SK-N-SH (cell line): ENCODE data around the gene VGLL4. TPM values are rescaled to one million over a fixed set of nuclear protein-coding genes. Genes with fewer than 3 reads are reported as not detected.

Source experiments
- CTCF ChIA-PET: fragments of 300-600, 350-600 bp; formaldehyde crosslinking; extraction: SDS; loops from one replicate; lab custom pipeline; 2021; lab: Yijun Ruan, JAX
- POLR2A ChIA-PET: fragments of 350-600 bp; sonication (Branson Sonifier 250); formaldehyde crosslinking; extraction: SDS; loops from one replicate; lab custom pipeline; 2020; ENCODE audit warnings: antibody characterized with exemption, inconsistent platforms; lab: Yijun Ruan, JAX
- DNase-seq: peaks from one replicate; pipeline ENCODE4 v3.0.0; 2012
- H2AFZ ChIP-seq: fragments of 200-600 bp; sonication (generic); 2 replicates; pipeline ENCODE4 v1.8.1; 2016; ENCODE audit warnings: antibody characterized with exemption, mild to moderate bottlenecking, low read depth
- H3F3A ChIP-seq: fragments of 200-600 bp; sonication (generic); replicated peaks from 2 replicates; pipeline ENCODE3; 2016; ENCODE audit warnings: antibody characterized with exemption, mild to moderate bottlenecking; ENCODE audit not compliant: insufficient read depth
- H3K27ac ChIP-seq, 2 experiments: fragments of 200-500 bp in 1 of 2; fragments of 200-600 bp in 1 of 2; sonication (Bioruptor generic) in 1 of 2; sonication (generic), shearing (Covaris generic) in 1 of 2; 2 replicates each; pipeline versions ENCODE4 v1.5.1 to v1.6.1; 2014 to 2016; ENCODE audit warnings: low read depth in 2 of 2, inconsistent platforms in 1 of 2, low read length in 1 of 2, mild to moderate bottlenecking in 1 of 2, mixed read lengths in 1 of 2
- H3K27me3 ChIP-seq: fragments of 200-600 bp; sonication (generic), shearing (Covaris generic); 2 replicates; pipeline ENCODE4 v1.6.1; 2016; ENCODE audit warnings: mixed run types; ENCODE audit not compliant: insufficient read depth
- H3K36me3 ChIP-seq, 2 experiments: fragments of 200-500 bp in 1 of 2; fragments of 200-600 bp in 1 of 2; sonication (Bioruptor generic) in 1 of 2; sonication (generic) in 1 of 2; replicated peaks in 1 of 2; 2 replicates each; pipeline versions ENCODE3 to v1.5.1; 2014 to 2016; ENCODE audit warnings: low read length in 1 of 2, mild to moderate bottlenecking in 1 of 2; ENCODE audit not compliant: insufficient read depth in 2 of 2, control insufficient read depth in 1 of 2
- H3K4me1 ChIP-seq, 2 experiments: fragments of 200-500 bp in 1 of 2; fragments of 200-600 bp in 1 of 2; sonication (Bioruptor generic) in 1 of 2; sonication (generic), shearing (Covaris generic) in 1 of 2; 2 replicates each; pipeline versions ENCODE4 v1.5.1 to v1.6.1; 2014 to 2016; ENCODE audit warnings: low read depth in 1 of 2, low read length in 1 of 2, mixed run types in 1 of 2; ENCODE audit not compliant: insufficient read depth in 2 of 2, control insufficient read depth in 1 of 2
- H3K4me2 ChIP-seq: fragments of 200-600 bp; sonication (generic), shearing (Covaris generic); 2 replicates; pipeline ENCODE4 v1.6.1; 2017; ENCODE audit warnings: mixed run types
- H3K4me3 ChIP-seq, 2 experiments: fragments of 200-500 bp in 1 of 2; fragments of 200-600 bp in 1 of 2; sonication (Bioruptor generic) in 1 of 2; sonication (generic), shearing (Covaris generic) in 1 of 2; 2 replicates each; pipeline versions ENCODE4 v1.5.1 to v1.8.1; 2014 to 2016; ENCODE audit warnings: low read depth in 2 of 2, inconsistent platforms in 1 of 2, low read length in 1 of 2, mild to moderate bottlenecking in 1 of 2, mixed read lengths in 1 of 2, moderate library complexity in 1 of 2
- H3K79me2 ChIP-seq: fragments of 200-600 bp; sonication (generic); 2 replicates; pipeline ENCODE4 v1.8.1; 2017; ENCODE audit warnings: mild to moderate bottlenecking; ENCODE audit not compliant: insufficient read depth
- H3K9ac ChIP-seq: fragments of 200-600 bp; sonication (generic); 2 replicates; pipeline ENCODE4 v1.6.1; 2017; ENCODE audit warnings: mixed run types
- H3K9me2 ChIP-seq: fragments of 200-600 bp; sonication (generic); 2 replicates; pipeline ENCODE4 v1.6.1; 2017; ENCODE audit warnings: mixed run types
- H3K9me3 ChIP-seq: fragments of 200-600 bp; sonication (generic); 2 replicates; pipeline ENCODE4 v1.6.1; 2017; ENCODE audit warnings: mixed run types, mild to moderate bottlenecking, moderate library complexity
- H4K20me1 ChIP-seq: fragments of 200-600 bp; sonication (generic); 2 replicates; pipeline ENCODE4 v1.6.1; 2017; ENCODE audit warnings: mild to moderate bottlenecking, mixed run types; ENCODE audit not compliant: insufficient read depth
- CHD2 ChIP-seq: fragments of 150-350 bp; IDR thresholded peaks from 2 replicates; pipeline ENCODE4 v1.6.1; 2018; ENCODE audit warnings: low read length; ENCODE audit not compliant: partially characterized antibody
- ELF1 ChIP-seq: IDR thresholded peaks from 2 replicates; pipeline ENCODE4 v1.4.0; 2012
- EZH2phosphoT487 ChIP-seq: fragments of 200-600 bp; sonication (generic); IDR thresholded peaks from 2 replicates; pipeline ENCODE4 v1.6.1; 2017; ENCODE audit warnings: low read depth, mixed run types, mild to moderate bottlenecking, antibody characterized with exemption, moderate library complexity, borderline replicate concordance
- FOXJ3 ChIP-seq: sonication (generic); formaldehyde crosslinking; IDR thresholded peaks from 2 replicates; pipeline ENCODE4 v1.5.1; 2020; ENCODE audit warnings: mild to moderate bottlenecking, missing genetic modification reagents
- GABPA ChIP-seq: IDR thresholded peaks from 2 replicates; pipeline ENCODE4 v1.4.0; 2012; ENCODE audit warnings: low read depth, mild to moderate bottlenecking
- GATA2 ChIP-seq: sonication (generic); formaldehyde crosslinking; IDR thresholded peaks from 2 replicates; pipeline ENCODE4 v1.5.0; 2020; ENCODE audit warnings: mild to moderate bottlenecking, missing genetic modification reagents
- MXI1 ChIP-seq: IDR thresholded peaks from 2 replicates; pipeline ENCODE4 v1.6.1; 2012; ENCODE audit warnings: mild to moderate bottlenecking, low read depth, low read length, improper control_type of control experiment
- RCOR1 ChIP-seq: fragments of 150-350 bp; IDR thresholded peaks from 2 replicates; pipeline ENCODE4 v1.6.1; 2017; ENCODE audit warnings: antibody characterized with exemption, low read length
- RXRA ChIP-seq: IDR thresholded peaks from 2 replicates; pipeline ENCODE4 v1.4.0; 2012; ENCODE audit warnings: low read depth, mild to moderate bottlenecking, borderline replicate concordance
- TAF1 ChIP-seq: IDR thresholded peaks from 2 replicates; pipeline ENCODE4 v1.6.1; 2012; ENCODE audit warnings: low read depth, mild to moderate bottlenecking, low read length, moderate library complexity, borderline replicate concordance
- TCF12 ChIP-seq: IDR thresholded peaks from 2 replicates; pipeline ENCODE4 v1.4.0; 2012
- YY1 ChIP-seq: IDR thresholded peaks from 2 replicates; pipeline ENCODE4 v1.4.0; 2012; ENCODE audit warnings: low read depth, mild to moderate bottlenecking
- WGBS: methylation state at CpG from one replicate; pipeline ENCODE4 v1.1.6; 2017; ENCODE audit warnings: low lambda C conversion rate; 5-methylcytosine and 5-hydroxymethylcytosine counted together
- polyA plus RNA-seq, 3 experiments: library from polyadenylated mRNA; depleted of rRNA; stranded (reverse); fragments of >200 nt; gene quantifications; 2 replicates each; pipeline ENCODE4 v1.2.3, GENCODE V29; 2012
- TF ChIP-seq, protein P1 (sequence below): IDR thresholded peaks from 2 replicates; pipeline ENCODE4 v1.4.0; 2012; ENCODE audit warnings: low read depth, borderline replicate concordance
- TF ChIP-seq, protein P2 (sequence below): fragments of 150-350 bp; IDR thresholded peaks from 2 replicates; pipeline ENCODE4 v1.6.1; 2016; ENCODE audit warnings: mild to moderate bottlenecking, low read depth, low read length
- TF ChIP-seq, protein P3 (sequence below): IDR thresholded peaks from 2 replicates; pipeline ENCODE4 v1.4.0; 2012; ENCODE audit warnings: low read depth

VGLL4 gene
- polyA plus RNA-seq, 1 of the 3 experiments (the other 2 are of a cell fraction), result 48.9 TPM

DNA sequence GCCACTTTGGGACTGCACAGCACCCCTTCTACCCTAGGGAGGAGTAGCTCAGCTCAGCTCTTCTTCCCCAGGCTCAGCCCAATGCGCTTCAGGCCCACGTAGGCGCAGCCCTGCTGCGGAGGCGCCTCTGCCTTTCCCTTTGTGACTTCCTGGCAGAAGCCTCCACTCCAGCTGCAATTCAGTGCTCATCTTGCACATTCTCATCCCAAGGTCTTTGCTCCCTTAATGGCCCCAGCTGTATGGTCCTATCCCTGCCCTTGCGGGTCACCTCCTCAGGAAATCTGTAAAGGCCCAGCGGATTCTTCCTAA is 109.0 kb downstream of the VGLL4 start:
- Histone ChIP-seq H3K79me2 (no peaks in the 10 kb centered on the region), H4K20me1 (no peaks in the 10 kb centered on the region), H3K4me2 (no peak overlapping the region), H3K9me2 (no peaks in the 10 kb centered on the region), H3K4me1 (peaks cover 15 to 21% of the 10 kb centered on the region in 2 experiments; a peak in 3 of 4 replicates), H3K27ac (no peak overlapping the region), H3K9me3 (no peaks in the 10 kb centered on the region), H3K9ac (no peak overlapping the region)
- ChIA-PET POLR2A (no interaction called here), CTCF (interaction anchor here (0.9 kb wide), 1 partner anchor 15 kb away, joined by 3 read pairs; no protein-coding TSS in a partner anchor)
- TF ChIP-seq GABPA (no peak), GATA2 (CRISPR knock-in tag) (no peak), TAF1 (no peak), RXRA (no peak), EZH2phosphoT487 (no peak), RCOR1 (no peak), YY1 (no peak), ELF1 (no peak), CHD2 (no peak)
- TF ChIP-seq, protein P1, sequence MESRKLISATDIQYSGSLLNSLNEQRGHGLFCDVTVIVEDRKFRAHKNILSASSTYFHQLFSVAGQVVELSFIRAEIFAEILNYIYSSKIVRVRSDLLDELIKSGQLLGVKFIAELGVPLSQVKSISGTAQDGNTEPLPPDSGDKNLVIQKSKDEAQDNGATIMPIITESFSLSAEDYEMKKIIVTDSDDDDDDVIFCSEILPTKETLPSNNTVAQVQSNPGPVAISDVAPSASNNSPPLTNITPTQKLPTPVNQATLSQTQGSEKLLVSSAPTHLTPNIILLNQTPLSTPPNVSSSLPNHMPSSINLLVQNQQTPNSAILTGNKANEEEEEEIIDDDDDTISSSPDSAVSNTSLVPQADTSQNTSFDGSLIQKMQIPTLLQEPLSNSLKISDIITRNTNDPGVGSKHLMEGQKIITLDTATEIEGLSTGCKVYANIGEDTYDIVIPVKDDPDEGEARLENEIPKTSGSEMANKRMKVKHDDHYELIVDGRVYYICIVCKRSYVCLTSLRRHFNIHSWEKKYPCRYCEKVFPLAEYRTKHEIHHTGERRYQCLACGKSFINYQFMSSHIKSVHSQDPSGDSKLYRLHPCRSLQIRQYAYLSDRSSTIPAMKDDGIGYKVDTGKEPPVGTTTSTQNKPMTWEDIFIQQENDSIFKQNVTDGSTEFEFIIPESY, result no peak
- TF ChIP-seq, protein P2, sequence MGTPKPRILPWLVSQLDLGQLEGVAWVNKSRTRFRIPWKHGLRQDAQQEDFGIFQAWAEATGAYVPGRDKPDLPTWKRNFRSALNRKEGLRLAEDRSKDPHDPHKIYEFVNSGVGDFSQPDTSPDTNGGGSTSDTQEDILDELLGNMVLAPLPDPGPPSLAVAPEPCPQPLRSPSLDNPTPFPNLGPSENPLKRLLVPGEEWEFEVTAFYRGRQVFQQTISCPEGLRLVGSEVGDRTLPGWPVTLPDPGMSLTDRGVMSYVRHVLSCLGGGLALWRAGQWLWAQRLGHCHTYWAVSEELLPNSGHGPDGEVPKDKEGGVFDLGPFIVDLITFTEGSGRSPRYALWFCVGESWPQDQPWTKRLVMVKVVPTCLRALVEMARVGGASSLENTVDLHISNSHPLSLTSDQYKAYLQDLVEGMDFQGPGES, result no peak
- TF ChIP-seq, all 33 proteins: peak for 0
- Histone ChIP-seq H2AFZ (no peak overlapping the region), H3K36me3 (no peaks in the 10 kb centered on the region), H3K4me3 (no peak overlapping the region), H3F3A (peaks cover 18% of the 10 kb centered on the region), H3K27me3 (no peaks in the 10 kb centered on the region)
- 98% methylated on average over 7 of the region's 7 CpGs for WGBS
- no peak for DNase-seq

DNA sequence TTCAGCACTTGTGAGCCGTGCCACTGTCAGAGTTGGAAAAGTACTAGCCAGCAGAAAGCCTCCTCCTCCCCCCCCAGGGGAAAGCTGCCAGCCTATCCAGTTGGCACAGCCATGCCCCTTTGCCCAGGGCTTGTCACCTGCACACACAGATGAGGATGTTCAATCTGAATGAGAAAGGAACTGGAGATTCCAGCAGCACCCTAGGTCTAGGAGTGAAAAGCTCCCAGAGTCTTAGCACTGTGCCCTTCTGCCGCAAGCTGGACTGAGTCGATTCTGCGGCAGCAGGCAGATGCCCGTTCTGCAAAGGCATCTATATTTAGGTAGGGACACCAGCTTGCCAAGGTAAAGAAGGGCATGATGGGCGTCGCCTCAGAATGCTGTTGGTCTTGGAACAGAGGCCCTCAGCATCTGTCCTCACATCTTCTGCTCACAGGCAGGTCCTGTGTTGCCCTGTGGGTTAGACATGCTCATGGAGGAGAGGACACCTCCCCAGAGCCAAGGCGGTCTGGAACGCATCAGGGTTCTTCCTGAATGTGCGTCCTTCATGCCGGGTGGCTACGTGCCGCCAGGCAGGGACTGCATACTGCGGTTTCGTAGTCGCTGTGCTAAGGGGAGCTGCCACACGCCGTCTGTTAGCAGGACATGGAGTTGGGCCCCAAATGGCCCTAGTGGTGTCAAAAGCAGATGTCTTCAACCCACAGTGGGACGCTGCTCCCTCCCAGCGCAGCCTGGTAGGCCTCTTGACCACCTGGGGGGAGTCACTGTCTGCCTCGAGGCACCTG is 109.5 kb downstream of the VGLL4 start:
- Histone ChIP-seq H4K20me1 (no peaks in the 10 kb centered on the region), H3K27ac (no peak overlapping the region), H3K4me3 (no peak overlapping the region), H3K9me3 (no peaks in the 10 kb centered on the region), H3K9ac (no peak overlapping the region), H3K79me2 (no peaks in the 10 kb centered on the region), H3K27me3 (no peaks in the 10 kb centered on the region), H3F3A (peaks cover 14% of the 10 kb centered on the region), H3K4me2 (peak overlapping the region; percentile 15; the same call in 1 of the 2 replicates), H3K4me1 (peaks cover 9 to 27% of the 10 kb centered on the region in 2 experiments; a peak in 3 of 4 replicates), H3K36me3 (no peaks in the 10 kb centered on the region), H3K9me2 (no peaks in the 10 kb centered on the region), H2AFZ (no peak overlapping the region)
- TF ChIP-seq CHD2, result no peak
- no peak for TF ChIP-seq TCF12
- TF ChIP-seq ELF1, result no peak
- no peak for TF ChIP-seq MXI1
- TF ChIP-seq, protein P2, result no peak
- TF ChIP-seq, protein P3, sequence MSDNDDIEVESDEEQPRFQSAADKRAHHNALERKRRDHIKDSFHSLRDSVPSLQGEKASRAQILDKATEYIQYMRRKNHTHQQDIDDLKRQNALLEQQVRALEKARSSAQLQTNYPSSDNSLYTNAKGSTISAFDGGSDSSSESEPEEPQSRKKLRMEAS, result no peak
- no peak for TF ChIP-seq FOXJ3 (CRISPR knock-in tag)
- DNase-seq, result no peak
- 91% methylated on average over 12 of the region's 21 CpGs for WGBS
- ChIA-PET POLR2A (no interaction called here), CTCF (interaction anchor here (0.8 kb wide), 1 partner anchor 14 kb away, joined by 3 read pairs; no protein-coding TSS in a partner anchor)
